Caki2 (cell line): ENCODE measurements around the gene PSMA3. TPM values are rescaled to one million over a fixed set of nuclear protein-coding genes. Genes with fewer than 3 reads are reported as not detected.

Experiments used
- DNase-seq: peaks from one replicate; pipeline ENCODE4 v3.0.0-alpha.2; 2015; ENCODE audit warnings: low read depth
- in situ Hi-C: cut with HindIII; loops from 2 replicates; pipeline ENCODE4 v1.10.0; 2016; ENCODE audit warnings: low sequenced_read_pairs, low pct_unique_long_range_greater_than_20kb, mixed read lengths
- total RNA-seq: library from RNA; depleted of rRNA; stranded (reverse); fragments of >200 nt; shearing (Covaris generic); gene quantifications from 2 replicates; pipeline ENCODE4 v1.2.3, GENCODE V29; 2014; ENCODE audit warnings: low replicate concordance; rRNA removed

Gene PSMA3
- 135 and 171 TPM in 2 replicates for total RNA-seq

DNA sequence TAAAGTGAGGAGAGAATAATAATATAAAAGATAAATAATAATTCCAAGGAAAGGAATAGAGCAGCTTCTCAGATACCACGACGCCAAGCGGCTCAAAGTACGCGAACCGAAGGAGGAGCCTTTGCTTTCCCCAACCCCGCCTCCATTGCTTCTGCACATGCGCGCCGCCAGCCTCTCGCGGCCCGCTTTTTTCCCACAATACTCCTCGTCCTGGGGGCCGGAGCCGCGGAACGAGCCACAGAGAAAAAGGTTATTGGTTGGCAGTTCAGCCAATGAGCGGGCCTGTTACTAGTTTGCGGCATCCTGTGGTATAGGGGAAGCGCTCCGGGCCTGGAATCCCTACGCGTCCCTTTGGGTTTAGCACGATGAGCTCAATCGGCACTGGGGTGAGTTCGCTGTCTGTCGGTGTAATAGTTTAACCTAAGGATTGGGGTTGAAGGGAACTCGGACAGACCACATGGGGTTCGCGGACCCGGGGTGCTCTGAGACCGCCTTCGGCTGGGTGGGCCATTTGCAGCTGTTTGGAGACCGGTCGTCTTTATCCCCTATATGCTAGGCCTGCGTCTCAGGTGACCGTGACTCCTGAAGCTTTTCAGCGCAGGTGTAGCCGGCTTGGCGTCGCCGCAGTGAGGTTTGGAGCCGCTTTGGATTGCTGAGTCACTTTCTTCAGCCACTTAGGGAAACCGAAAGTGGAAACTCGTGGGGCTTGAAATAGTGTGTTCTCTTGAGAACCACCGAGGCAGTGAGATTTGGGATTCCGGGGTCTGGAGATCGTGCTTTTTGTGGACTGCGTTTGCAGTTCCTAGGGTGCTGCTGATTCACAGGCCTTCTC, at the start of gene PSMA3:
PSMA3 (plus strand) TSS at position 288 of the 832 bp plus-strand sequence; CDS start at position 366, 78 bp downstream.
- DNase-seq, result peak; percentile 95
- in situ Hi-C loops, result no loop called here

DNA sequence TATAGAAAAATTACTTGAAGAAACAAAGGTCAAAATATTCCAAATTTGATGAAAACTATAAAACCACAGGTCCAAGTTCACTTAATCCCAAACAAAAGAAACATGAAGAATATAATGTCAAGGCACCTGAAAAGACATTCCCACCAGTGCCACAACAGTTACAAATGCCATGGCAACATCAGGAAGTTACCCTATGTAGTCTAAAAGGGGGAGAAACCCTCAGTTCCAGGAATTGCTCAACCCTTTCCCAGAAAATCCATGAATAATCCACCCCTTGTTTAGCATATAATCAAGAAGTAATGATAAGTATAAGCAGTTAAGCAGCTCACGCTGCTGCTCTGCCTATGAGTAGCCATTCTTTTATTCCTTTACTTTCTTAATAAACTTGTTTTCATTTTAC, 48.4 kb upstream of the PSMA3 start:
- in situ Hi-C loops, result no loop called here

DNA sequence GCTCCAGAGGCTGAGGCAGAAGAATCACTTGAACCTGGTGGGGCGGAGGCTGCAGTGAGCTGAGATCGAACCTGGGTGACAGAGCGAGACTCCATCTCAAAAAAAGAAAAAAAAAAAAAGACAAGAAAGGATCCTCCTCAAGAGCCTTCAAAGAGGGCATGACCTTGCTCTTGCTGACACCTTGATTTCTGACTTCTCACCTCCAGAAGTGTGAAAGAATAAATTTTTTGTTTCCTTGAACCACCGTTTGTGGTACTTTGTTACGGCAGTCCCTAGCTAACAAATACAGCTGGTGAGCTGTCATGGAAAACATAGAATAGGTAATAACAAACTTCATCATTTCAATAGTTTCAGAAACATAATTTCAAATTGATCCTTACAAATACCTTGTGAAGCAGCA, 46.6 kb upstream of the PSMA3 start:
- DNase-seq, result no peak
- in situ Hi-C loops, result no loop called here

More for the DNA sequence above, 48.4 kb upstream of the PSMA3 start:
- no peak for DNase-seq

DNA sequence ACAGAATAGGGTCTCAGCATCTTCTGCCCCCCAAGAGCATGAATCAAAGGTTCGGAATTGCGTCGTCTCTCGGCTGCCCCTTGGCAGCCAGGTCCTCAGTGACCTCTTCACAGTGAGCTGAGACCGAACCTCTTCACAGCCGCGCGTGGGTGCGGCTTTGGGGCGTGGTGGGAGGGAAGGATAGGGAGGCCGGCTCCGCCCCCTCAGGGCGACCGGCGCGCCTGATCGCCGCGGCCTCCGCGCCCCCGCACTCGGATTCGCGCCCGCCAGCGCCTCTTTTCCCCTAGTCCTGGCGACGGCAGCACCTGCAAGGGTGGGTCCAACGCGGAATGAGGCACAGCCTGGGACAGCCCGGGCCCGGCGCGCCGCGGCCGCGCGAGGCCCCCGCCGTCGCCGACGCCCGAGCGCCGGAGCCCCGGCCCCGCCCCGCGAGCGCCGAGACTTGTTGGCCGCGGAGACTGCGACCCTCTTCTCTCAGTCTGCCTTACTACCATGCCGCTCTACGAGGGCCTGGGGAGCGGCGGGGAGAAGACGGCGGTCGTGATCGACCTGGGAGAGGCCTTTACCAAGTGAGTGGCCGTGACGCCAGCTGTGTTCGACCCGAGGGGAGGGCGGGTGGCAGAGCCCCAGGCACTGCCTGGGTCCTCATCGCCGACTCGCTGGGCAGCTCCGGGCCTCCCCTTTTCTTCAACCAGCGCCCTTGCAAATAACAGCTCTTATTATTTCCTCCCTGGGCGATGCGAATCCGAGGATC, 44.7 kb upstream of the PSMA3 start, which contains the start of gene ACTR10:
ACTR10 (plus strand) TSS at position 424 of the 754 bp plus-strand sequence; CDS start at position 493, 69 bp downstream.
- peak; percentile 82 for DNase-seq
- in situ Hi-C loops, result no loop called here

DNA sequence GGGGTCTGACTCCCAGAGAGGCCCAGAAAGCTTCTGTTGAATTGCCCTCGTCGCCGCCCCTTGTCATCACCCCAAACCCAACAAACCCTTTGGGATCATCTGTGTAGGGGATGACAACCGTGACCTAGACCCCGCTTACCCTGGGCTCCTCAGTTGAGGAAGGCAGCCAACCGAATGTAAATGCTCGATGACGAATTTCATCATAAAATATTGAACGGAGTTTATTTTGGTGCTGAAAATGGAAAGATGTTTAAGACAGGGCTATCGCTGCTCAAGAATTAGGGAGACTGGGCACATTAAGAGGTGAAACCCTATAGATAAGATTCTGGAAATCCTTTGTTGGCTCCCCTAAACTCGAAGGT, 44.2 kb upstream of the PSMA3 start:
- in situ Hi-C loops, result no loop called here
- no peak for DNase-seq

DNA sequence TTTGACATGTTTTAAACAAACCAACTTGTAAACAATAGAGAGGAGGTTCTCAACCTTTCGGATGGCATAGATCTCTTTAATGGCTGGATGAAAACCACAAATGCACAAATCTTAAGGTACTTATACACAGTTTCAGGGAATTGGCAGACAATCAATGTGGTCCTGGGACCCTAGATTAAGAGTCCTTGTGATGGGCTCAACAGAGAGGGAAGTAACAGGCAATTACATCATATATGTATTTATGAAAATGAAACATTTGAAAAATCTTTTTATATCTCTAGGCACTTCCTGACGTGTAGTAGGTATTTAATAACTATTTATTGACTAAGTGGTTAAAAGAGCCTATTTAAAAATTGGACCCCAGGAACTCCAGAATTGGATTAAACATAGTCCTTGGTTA, 43.8 kb upstream of the PSMA3 start:
- in situ Hi-C loops, result no loop called here
- no peak for DNase-seq

DNA sequence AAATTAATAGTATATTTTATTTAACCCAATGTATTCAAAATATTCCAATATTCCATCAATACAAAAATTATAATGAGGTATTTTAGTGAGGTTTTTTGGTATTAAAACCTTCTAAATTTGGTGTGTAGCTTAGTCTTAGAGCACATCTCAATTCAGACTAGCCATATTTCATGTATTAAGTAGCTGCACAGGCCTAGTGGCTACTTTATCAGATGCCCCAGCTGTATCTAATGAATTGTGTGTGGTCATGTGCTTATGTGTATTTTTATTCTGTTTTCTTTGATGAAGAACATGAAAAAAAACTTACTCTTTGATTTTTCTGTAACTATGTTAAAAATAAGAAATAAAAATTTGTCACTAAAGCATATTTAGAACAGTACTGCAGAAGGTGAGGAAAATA, 31.5 kb upstream of the PSMA3 start:
- in situ Hi-C loops, result no loop called here
- no peak for DNase-seq

DNA sequence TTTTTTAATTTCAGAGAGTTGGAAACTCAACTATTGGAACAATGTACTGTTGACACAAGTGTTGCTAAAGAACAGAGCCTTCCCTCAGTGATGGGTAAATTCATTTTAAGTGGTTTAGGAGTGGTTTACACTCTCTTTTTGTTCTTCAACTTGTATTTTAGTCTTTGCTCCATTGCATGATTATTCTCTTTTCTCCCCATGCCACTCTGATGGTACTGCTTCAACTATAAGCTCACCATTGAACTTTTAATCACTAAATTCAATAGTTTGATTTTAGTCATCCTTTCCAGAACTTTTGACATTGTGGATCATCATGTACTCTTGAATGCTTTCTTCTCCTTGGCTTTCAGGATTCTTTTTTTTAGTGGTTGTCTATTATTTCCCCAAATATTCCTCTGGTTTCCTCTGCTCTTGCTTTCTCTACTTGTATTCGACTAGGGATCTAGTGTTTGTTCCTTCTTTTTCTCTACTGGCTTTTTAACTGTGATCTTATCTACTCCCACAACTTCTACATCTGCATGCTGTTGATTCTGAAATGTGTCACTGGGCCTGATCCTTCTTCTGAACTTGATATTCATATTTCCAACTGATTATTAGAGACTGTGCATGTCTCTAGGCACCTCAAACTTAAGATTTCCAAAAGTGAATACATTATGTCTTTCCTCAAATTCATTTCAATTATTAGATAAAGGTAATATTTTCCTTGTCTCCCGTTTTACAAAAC, 29.3 kb upstream of the PSMA3 start:
- no peak for DNase-seq
- in situ Hi-C loops, result no loop called here

DNA sequence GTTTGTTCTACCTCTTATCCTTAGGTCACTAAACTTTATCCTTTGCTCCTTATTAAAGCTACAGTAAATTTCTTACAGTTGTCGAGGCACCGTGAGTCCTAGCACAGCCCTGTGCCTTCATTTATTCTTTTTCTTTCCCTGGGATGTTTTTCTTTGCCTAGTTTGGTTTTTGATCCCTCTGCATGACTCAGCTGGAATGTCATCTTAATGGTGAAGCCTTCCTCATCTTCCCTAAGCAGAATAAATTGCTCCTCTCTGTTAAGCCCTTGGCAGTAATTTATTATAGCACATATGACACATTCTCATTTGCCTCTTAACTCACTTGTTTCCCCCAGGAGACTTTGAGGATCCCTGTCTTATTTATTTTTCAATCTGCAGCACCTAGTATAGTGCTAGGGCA, 28.1 kb upstream of the PSMA3 start:
- peak; percentile 72 for DNase-seq
- in situ Hi-C loops, result no loop called here

DNA sequence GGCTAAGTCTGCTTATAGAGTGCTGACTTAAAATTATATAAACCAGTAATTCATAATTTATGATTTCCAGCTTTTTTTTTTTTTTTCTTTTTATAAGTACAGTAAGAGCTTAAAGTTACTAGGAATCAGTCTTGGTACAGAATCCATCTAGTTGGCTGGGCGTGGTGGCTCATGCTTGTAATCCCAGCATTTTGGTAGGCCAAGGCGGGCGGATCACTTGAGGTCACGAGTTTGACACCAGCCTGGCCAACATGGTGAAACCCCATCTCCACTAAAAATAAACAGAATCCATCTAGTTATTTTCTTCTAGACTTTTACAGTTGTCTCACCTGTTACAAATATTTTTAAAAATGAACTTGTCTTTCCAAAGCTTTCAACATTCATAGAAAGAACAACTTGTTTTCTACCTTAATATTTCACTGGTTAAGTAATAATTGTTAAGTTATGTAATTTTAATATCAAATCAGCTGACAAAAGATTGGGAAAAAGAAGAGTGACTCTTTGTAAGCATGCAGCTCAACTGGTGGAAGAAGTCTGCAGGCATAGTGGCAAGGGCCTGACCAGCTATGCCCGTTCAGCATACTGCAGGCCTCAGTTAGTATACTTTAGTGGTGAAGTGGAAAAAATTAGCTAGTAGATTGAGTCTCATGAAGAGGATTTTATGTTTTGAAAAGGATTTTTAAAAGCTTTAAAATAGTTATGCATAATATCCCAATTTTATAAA, 17.4 kb upstream of the PSMA3 start:
- in situ Hi-C loops, result no loop called here
- DNase-seq, result no peak

DNA sequence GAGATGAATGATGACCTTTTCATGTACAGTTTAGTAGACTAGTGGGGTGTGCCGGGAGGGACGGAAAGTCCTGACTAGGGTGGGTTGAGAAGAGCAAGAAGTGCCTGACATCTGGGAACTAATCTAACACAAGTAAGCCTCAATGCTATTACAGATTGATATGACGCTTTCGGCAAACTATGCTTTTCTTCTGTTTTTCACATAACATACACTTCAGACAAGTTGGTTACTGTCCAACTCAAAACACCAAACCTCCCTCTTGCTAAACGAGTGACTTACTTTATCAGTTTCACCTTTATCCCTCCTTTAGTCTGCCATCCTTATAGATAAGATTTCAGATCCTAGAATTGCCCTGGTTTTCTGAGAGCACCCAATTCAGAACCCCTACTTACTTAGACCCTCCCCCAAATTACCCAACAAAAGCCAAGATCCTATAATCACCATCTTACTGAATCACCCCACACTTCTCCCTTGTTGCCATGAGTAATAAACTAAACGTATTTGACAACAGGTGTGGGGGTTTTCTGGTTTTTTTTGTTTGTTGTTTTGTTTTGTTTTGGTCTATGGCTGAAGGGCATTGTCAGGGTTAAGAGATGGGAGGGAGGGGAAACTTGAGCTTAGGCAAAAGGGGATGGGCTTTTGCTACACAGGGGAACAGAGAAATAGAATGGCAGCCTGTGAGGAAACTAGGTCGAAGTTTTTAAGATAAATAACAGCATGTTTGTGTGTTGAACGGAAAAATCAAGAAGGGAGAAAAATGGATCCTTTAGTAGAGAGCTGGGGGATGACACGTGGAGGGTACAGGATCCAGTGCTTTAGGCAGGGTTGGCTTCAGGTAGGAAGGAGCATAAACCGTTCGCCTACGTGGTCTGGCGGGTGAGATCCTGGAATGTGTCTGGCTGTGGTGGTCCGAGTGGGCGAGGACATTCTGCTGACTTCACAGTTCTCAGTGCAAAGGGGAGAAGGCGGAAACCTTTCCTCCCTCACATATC, 6.1 kb upstream of the PSMA3 start:
- no peak for DNase-seq
- in situ Hi-C loops, result no loop called here

DNA sequence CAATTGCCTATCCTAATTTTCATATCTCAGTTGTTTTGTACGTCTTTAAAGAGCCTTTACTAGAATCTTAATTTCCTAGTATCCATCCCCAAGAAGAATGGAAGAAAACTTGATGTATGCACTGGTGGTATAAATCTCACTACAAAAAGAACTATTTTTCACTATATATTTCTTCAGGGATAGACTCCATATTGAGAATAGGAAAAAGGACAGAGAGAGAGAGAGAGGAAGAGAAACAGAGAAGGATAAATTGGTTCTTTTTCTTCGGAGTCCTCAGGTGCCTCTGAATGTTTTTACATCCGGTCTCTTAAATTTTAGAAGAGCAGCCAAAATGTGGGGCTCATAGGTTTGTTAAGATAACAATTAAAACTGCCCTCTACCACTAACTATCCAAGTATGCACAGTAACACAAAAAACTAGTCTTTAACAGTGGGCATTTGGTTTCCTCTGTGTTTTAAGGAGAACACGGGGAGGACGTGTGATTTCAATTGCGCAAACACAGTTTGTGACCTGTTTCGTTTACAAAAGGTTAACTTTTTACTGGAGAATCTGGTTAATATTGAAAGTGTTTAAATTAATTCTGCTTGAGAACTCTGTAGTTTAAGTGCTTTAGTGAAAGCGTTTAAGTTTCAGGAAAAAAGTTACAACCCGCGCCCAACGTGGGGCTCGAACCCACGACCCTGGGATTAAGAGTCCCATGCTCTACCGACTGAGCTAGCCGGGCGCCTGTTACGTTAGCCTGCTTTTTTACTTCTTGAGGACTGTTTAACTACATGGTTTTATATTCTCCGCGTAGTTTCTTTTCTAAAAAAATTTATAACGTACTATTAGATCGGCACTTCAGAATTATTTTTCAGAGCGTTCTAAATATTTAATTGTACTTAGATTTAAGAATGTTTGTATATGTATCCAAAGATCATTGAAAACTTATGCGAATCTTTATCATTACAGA, 5.1 kb upstream of the PSMA3 start:
- in situ Hi-C loops, result no loop called here
- peak; percentile 58 for DNase-seq

DNA sequence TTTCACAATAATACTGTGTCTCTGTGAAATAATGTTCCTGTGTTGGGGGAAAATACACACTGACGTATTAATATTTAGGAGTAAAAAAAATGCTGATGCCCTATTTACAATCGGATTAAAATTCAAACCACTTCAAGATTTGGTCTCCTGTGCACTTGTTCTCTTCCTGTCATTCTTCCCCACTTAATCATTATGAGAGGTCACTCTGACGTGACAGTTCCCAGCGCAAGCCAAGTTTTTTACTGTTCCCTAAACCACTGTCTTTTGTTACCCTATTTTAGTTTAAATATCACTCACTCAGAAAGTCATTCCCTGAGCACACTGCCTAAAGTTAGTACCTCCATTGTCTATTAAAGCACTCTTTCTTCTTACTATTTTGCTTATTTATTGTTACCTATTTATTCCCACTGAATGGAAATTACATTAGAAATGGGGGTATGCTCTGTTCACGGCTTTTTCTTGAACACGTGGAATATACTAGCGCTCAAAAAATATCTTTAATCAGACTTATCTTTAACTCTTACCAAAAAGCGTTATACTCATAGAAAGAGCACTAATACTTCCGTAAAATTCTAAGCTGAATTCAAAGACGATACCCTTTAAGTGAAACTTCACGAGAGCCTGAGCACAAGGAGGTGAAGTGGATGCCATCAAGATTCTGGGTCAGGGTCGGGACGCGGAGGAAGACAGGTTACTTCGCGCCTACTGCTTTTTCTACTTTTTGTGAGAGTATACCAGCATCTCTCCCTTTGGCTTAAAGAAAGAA, 670 bp upstream of the PSMA3 start:
- in situ Hi-C loops, result no loop called here
- DNase-seq, result peak; percentile 22

DNA sequence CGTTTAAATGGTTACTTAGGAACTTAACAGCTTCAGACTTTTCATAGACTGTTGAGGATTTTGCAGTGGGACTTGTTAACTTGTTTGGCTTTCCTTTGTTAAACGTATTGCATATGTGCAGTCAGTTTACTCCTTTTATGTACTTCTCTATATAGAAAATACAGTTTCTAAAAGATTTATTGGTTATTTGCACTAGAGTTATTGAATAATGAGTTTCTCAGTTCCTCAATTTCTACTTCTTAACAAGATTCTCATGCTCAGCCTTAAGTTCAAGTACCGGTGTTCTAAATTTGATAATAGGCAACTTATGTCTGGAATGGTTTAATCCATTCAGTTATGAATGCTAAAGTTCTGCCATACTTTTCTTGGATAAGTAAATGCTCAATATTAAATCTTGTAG, 919 bp downstream of the PSMA3 start:
- DNase-seq, result no peak
- in situ Hi-C loops, result no loop called here

DNA sequence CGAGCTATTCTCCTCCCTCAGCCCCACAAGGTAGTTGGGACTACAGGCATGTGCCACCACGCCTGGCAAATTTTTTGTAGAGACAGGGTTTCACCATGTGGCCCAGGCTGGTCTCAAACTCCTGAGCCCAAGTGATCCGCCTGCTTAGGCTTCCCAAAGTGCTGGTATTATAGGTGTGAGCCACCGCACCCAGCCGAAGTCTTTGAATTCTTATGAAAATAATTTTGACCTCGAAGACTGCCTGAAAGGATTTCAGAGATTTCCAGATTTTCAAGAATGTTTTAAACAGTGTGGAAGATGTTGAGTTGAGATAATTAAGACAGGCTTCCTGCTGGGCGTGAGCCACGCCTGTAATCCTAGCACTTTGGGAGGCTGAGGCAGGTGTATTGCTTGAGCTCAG, 5.0 kb downstream of the PSMA3 start:
- DNase-seq, result no peak
- in situ Hi-C loops, result no loop called here
